Renal cortex interstitium (tissue), 11 donors: ENCODE results near the gene TDRD7. TPM values are rescaled to one million over a fixed set of nuclear protein-coding genes. Genes with fewer than 3 reads are reported as not detected.

Experiments
- DNase-seq, 11 donors: peaks; one replicate each; pipeline ENCODE4 v3.0.0-alpha.2; 2013; ENCODE audit warnings: low read depth in 9 of 11, low spot score in 4 of 11; ENCODE audit errors: extremely low read depth in 1 of 11
- polyA plus RNA-seq, 3 donors: library from polyadenylated mRNA; unstranded; fragments of 120-200 nt; gene quantifications; one replicate each; pipeline ENCODE4 v1.2.1, GENCODE V29; 2013; ENCODE audit not compliant: insufficient read length in 3 of 3

The TDRD7 gene
- polyA plus RNA-seq, 3 donors, result 7.1 to 8.0 (median 7.7) TPM

DNA sequence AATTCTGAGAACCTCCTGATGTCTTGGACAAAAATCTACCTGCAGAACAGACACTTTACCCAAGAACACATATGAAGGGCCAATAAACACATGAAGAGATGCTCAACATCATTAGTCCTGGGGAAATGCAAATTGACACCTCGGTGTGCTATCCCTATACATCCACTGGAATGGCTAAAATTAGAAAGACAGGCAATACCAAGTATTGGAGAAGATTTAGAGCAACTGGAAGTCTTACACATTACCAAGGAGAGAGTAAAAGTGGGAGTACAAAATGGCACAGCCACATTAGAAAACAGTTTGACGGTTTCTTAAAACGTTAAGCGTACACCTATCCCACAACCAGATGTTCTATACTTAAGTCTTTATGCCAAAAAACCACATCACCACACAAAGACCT, 3.3 kb upstream of the TDRD7 start:
- DNase-seq, result no peak

DNA sequence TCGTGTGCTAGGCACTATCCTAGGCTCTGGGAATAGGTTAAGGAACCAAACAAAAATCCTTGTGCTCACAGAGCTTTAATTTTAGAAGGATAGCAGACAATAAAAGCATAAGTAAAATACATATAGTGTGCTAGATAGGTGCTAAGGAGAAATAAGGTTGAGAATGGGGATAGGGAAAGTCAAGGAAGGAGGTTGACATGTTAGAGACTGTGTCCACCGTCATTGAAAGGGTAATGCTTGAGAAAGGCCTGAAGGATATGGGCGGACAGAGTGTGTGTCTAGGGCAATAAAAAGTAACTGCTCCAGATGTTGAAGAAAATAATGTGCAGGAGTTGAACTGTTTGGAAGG, 482 bp upstream of the TDRD7 start:
- no peak for DNase-seq

DNA sequence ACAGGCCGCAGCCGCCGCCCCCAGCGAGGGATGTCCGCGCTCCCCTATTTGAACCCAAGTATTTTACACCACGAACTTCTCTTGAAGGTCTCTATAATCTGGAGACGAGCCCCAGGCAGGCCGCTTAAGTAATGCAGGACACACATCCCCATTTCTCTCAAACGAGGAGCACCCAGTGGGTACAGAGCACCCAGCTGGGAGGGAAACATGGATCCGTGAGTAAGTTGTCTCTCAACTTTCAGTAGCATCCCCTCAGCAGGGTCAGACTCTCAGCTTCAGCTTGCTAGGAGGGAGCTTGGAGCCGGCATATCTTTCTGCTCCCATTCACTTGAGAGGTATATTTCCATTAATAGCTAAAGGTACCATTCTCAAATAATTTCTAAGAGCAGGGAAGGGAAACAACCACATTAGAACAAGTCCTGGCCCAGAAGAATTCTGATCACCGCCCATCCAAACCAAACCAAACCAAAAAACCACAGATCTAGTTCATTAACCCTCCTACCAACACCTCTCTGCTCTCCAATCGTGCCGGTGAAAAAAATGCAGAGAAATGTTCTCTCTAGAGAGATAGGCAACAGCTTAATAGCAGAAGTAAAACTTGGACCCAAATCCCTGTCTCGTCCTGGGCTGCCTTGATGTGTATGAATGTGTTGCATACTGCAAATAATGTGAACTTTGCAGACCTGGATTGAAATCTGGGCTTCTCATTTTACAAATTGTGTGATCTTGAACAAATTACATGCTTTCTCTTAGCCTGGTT, 910 bp downstream of the TDRD7 start:
- no peak for DNase-seq

DNA sequence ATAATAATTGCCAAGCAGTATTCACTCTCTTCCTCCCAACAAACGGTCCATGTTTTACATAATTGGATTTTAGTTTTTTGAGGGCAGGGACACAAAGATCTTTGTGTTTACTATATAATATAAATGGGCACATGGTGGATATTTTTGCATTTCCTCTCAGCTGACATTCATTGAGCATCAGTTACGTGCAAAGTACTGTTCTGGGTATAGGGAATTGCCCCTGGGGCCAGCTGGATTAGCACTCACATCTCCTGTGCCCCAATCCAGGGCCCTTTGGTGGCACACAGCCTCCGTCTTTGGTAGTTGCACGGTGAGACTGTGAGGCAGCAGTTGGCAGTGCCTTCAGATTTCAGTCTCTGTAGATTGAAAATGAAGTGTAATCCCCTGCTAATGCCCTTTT, 1.6 kb downstream of the TDRD7 start:
- DNase-seq, result no peak

DNA sequence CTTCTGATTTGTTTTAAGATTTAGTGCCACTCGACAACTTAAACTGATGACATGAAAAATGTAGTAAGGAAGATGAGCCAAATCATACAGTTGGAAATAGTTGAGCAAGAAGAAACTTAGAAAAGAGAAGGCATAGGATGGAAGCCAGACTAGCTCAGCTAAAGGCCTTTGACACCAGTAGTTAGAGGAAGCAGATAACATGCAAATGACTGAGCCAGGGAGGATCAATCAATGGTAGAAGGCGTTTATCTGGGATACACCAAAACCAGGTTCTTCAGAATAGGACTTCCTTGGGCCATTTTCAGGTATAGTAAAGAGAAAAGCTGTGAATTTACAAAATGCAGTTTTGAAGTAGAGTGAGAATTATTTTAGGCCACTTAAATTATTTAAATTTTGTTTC, 3.2 kb downstream of the TDRD7 start:
- DNase-seq, result no peak

DNA sequence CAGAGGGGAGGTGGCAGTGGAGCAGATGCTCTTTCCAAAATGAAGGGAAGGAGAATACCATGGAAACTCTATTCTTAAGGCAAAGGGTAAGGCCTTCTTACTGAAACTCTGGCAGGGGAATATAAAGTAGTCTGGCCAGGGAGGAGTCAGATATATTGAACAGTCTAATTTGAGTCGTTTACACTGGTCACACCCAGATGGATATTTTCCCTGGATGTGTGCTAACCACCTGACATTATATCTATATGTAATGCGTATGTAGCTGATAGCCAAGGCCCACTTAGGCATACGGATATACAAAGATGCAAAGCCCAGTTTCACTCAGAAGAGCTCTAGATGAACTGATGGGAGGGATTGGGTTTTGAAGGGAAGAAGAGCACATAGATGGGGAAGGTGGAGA, 7.0 kb downstream of the TDRD7 start:
- DNase-seq, result no peak

DNA sequence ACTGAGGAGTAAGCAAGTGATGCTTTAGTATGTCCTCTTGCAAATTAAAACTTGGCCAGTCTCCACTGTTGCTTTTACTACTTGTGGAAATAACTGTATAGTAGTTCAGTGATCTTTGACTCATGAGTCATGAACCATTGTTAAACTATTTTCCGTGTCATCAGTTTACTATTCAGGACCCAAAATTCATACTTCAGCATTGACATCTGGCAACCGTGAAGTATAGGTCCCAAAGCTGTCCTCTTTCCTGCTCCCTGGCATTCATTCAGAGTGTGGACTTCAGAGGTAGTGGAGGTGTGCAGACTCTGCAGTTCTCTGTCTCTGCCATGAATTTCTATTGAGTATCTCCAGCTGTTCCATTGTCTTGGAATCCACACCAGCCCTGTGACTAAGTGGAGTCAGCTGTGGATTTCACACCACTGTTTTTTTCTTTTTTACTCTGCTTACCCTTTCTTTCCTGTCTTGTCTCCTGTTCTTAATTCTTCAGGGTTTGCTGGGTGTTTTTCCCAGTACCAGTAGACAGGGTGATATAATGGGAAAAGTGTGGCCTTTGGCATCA, 7.5 kb downstream of the TDRD7 start:
- DNase-seq, result no peak

DNA sequence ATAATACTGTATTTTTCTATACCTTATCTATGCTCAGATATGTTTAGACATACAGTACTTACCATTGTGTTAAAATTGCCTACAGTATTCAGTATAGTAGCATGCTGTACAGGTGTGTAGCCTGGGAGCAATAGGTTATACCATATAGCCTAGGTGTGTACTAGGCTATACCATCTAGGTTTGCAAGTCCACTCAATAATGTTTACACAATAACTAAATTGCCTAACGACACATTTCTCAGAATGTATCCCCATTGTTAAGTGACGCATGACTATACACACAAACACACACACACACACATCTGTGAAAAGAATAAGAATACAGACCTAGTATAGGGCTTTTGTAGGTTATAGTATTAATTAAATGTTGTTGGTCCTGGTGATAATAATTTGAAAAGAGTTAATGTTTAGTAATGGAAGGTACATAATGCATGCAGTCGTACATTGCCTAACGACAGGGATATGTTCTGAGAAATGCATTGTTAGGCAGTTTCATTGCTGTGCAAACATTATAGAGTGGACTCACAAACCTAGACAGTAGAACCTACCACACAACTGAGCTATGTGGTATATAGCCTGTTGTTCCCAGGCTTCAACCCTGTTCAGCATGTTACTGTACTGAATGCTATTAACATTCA, 13.6 kb downstream of the TDRD7 start:
- DNase-seq, result no peak

DNA sequence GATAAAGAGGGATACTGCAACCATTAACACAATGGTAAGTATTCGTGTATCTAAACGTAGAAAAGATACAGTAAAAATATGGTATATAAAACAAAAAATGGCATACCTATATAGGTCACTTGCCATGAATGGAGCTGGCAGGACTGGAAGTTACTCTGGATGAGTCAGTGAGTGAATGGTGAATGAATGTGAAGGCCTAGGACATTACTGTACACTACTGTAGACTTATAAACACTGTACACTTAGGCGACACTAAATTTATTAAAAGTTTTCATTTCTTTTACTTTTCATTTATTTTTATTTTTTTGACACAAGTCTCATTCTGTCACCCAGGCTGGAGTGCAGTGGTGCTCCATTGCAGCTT, 14.1 kb downstream of the TDRD7 start:
- no peak for DNase-seq

DNA sequence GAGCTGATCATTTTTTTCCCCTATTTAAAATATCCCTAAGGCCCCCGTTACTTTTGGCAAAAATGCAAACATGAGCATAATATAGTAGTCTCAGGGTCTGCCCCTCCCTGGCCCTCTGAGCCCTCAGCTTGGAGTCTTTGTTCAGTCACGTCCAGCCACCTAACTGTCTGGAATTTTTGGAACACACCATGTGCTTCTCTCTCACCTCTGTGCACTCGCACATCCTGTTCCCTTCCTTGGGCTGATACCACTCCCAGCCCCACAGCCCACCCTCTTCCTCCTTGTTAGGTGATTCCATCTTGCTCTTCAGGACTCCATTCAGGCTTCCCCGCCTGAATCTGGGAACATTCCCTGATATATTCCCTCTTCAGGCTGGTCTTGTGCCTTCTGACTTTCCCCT, 16.0 kb downstream of the TDRD7 start:
- DNase-seq, result no peak

DNA sequence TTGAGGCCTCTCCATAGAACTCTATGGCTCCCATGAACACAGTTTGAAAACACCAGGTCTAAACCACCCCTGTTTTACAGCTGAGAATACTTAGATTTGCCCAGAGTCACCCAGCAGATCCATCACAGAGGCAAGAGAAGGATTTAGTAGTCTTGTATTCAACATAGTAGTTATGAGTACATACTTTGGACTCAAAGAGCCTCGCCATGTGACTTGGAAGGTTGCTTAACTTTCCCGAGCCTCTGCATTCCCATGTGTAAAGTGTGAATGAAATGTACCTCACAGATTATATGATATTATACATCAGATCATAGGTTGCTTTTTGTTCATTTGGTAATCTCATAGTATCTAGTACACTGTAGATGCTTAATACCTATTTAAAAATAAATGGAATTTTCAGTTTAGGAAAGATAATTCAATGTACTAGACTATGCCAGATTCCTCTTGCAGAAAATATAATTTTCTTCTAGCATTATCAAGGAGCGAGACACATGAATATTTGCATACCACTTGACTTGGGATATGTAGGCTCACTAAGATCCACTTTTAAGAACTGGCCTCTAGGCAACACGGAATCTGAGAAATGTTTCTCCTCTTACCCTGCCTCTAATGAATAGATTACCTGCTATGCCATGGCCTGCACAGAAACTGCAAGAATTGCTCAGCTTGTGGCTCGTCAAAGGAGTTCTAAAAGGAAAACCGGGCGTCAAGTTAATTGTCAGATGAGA, 18.6 kb downstream of the TDRD7 start:
- no peak for DNase-seq

DNA sequence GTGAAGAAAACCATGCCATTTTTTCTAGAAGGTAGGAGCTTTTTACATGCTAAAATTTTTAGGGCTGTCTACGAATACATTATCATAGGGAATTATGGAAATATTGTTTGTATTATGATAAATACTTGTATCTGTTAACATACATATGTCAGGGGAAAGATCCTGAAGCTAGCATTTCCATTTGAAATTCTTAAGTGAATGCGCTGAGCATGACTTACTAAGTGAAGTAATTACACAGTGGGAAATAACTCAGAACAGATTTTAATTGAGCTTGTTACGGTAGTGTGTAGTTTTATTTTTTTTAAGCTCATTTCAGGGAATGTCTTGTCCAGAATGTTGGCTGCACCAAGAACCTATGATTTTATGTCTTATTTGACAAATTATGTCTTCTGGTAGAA, 19.1 kb downstream of the TDRD7 start:
- no peak for DNase-seq

DNA sequence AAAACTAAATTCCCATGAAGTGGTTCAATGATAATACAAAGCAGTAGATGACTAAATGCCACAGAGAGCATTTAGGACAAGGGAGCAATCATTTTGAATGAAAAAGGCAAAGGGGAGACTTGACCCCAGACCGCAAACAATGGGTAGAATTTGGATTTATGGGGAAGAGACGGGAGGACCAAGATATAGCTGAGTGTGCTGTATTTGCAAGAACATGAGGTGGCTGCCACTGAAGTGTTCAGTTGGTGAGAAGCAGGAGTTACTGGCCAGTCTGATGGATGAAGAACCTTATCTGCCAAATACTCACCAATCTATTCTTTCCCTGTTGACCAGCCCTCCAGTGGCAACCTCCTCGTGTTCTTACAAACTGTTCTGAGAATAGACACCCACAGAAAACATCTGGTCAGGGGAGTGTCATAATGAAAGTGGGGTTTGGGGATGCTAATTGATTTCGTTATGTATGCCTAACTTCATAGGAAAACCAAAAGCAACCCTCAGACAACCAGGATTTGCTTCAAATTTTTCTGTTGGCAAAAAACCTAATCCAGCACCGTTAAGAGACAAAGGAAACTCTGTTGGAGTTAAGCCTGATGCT, 19.8 kb downstream of the TDRD7 start:
- no peak for DNase-seq

DNA sequence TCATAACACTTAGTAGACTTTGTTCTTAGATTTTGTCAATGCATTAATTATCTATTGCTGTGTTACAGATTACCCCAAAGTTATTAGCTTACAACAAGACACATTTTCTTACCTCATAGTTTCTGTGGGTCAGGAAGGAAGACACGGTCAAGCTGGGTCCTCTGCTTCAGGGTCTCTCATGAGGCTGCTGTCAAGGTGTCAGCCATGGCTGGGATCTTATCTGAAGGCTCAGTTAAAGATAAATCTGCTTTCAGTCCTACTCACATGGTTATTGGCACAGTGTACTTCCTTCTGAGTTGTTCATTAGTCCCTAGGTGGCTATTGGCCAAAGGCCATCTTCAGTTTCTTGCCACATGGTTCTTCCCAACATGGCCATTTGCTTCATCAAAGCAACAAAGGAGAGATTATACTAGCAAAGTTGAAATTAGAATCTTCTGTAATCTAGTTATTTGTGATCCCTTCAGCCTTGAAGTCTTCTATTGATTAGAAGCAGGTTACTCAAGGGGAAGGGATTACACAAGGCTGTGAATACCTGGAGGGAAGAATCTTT, 25.2 kb downstream of the TDRD7 start:
- DNase-seq, result no peak

DNA sequence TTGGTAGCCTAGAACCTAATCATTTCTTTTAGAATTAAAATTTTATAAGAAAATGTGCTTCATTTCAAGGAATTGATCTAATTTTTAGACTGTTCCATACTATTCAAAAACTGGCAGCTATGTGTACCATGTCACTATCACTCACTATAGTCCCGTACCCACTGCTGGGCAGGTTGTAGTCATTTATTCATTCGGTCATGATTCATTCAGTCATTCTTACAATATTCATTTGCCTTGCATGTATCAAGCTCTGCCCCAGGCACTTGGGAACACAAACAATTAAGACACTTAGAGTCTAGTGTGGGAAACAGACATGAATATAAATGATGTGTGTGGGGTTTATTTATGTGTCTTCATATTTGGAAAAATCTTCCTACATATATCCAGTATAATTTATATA, 26.4 kb downstream of the TDRD7 start:
- DNase-seq, result no peak

DNA sequence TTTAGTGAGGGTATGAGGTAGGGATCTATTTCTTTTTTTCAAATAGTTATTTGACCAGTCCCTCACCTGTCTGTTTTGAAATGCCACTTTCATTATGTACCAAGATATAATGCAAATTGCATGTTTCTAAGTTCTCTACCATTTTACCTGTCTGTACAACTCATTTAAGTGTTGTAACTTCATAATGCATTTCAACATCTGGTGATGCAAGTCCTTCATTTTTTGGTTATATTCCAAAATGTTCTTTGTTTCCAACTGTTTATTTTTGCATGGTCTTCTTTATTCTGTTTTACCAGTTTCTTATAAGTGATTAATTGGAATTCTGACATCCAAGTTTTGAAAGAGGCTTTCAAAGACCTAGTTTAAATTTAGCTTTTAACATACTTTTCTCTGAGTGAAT, 26.8 kb downstream of the TDRD7 start:
- DNase-seq, result no peak

DNA sequence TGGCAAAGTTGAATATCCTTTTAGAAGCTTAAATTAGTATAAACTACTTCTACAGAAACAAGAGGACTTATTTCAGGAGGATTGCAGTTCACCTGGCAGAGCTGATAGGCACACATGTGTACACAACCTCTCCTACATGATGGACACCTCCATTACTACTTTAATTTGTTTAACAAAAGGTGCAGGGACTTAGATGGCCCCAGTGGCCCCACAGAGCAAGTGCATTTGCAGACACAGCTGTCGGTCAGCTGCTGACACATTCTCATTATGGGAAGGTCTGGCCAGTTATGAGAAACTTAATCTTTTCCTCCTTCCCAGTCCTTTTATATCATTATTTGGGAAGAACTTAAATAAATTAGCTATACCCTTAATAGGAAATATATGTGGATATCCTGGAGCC, 28.3 kb downstream of the TDRD7 start:
- DNase-seq, result no peak

DNA sequence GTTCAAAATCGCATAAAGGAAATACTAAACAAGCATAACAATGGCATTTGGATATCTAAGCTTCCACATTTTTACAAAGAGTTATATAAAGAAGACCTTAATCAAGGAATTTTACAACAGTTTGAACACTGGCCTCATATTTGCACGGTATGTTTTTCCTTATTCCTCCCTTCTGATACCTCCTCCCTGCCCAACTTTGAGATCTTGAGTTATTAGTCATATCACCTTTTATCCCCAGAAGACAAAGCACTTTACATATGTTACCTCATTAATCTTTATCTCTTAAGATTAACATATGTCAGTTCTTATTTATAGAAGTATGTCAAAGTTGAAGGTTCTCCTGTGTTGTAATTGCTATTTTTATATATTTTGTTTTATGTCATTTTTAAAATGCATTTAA, 29.8 kb downstream of the TDRD7 start:
- no peak for DNase-seq

DNA sequence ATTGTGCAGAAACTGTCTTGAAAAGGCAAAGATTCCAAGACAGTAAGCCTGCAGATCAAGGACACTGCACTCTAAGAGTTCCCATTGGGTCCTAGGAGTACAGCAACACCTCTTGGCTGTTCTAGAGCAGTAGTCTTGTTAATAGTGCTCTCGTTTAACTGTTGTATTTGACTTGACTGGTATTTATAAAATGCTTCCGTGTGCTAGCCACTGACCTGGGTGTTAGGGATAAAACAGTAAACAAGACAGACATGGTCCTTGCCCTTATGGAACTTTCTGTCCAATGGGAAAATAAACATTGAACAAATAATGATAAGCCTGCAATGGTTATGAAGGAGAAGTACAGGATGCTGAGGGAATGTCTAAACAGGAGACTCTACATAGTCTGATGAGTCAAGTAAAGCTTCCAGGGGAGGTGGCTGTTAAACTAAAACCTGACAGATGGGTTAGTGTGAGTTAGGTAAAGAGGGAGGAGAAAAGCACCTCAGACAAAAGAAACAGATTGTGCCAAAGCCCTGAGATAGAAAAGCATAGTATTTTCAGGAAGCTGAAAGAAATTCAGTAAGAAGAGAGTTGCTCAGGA, 33.3 kb downstream of the TDRD7 start:
- no peak for DNase-seq
